Testis (tissue), 3 donors: ENCODE results near the gene CRISPLD2. TPM values are rescaled to one million over a fixed set of nuclear protein-coding genes. Genes with fewer than 3 reads are reported as not detected.

Experiments used
- DNase-seq: peaks from one replicate; pipeline ENCODE4 v3.0.0-alpha.2; 2019
- H3K27ac ChIP-seq, 2 donors: fragments of 200-600 bp; sonication (generic); one replicate each; pipeline ENCODE4 v1.5.1; 2019
- H3K27me3 ChIP-seq: fragments of 200-600 bp; sonication (generic); one replicate; pipeline ENCODE4 v1.5.1; 2019
- H3K36me3 ChIP-seq: fragments of 200-600 bp; sonication (generic); one replicate; pipeline ENCODE4 v1.5.1; 2017; ENCODE audit warnings: low read depth; ENCODE audit errors: missing control alignments
- H3K4me1 ChIP-seq: fragments of 200-600 bp; sonication (generic); one replicate; pipeline ENCODE4 v1.5.1; 2019
- H3K4me3 ChIP-seq, 2 donors: fragments of 200-600 bp; sonication (generic); one replicate each; pipeline ENCODE4 v1.5.1; 2017 to 2019
- H3K9me3 ChIP-seq: fragments of 200-600 bp; sonication (generic); one replicate; pipeline ENCODE4 v1.5.1; 2017
- POLR2A ChIP-seq: fragments of 450-650 bp; IDR thresholded peaks from one replicate; pipeline ENCODE4 v1.6.1; 2017; ENCODE audit warnings: antibody characterized with exemption, mild to moderate bottlenecking, moderate library complexity
- WGBS, 2 donors: methylation state at CpG; one replicate each; pipeline ENCODE4 v1.1.5; 2018; 5-methylcytosine and 5-hydroxymethylcytosine counted together
- intact Hi-C: fragments of 100-400 bp; cut with DNase I; formaldehyde crosslinking; loops from one replicate; pipeline ENCODE4 v1.15.1; 2023; ENCODE audit warnings: low total_unique reads
- polyA plus RNA-seq: library from polyadenylated mRNA; stranded (reverse); fragments of 350-450 nt; fragmentation: Illumina TruSeq; extraction: RNeasy Lipid Tissue Mini Kit (QIAGEN cat#74804); gene quantifications from one replicate; pipeline ENCODE4 v1.2.3, GENCODE V29; 2014; ENCODE audit warnings: low read depth, low replicate concordance; ENCODE audit not compliant: insufficient read depth
- total RNA-seq, 2 donors: library from RNA; depleted of rRNA; stranded (reverse); fragments of >200 nt; gene quantifications; one replicate each; pipeline ENCODE4 v1.2.3, GENCODE V29; 2016
- TF ChIP-seq, protein P1 (sequence below), 3 experiments: fragments of 450-650 bp in 2 of 3; fragments of 200-600 bp in 1 of 3; sonication (generic) in 1 of 3; IDR thresholded peaks; one replicate each; pipeline ENCODE4 v1.5.1; 2016 to 2019; ENCODE audit warnings: antibody characterized with exemption in 3 of 3, mild to moderate bottlenecking in 2 of 3, moderate library complexity in 1 of 3

The CRISPLD2 gene
- total and polyA plus RNA-seq, 3 donors from 2014 or later = 47.7 to 59.6 (median 48.8) TPM

- Histone ChIP-seq H3K36me3 (no peaks in the 10 kb centered on the region), H3K4me1 (peaks cover 21% of the 10 kb centered on the region), H3K9me3 (no peaks in the 10 kb centered on the region), H3K27me3 (no peaks in the 10 kb centered on the region), H3K27ac (peak overlapping the region; percentile 68 to 73), H3K4me3 (peak overlapping the region; percentile 70 to 71)
- intact Hi-C loops = no loop called here
- peak; percentile 70 for DNase-seq
- 37% methylated on average over 12 to 13 of the region's 13 CpGs for WGBS, 2 donors
- TF ChIP-seq, protein P1, sequence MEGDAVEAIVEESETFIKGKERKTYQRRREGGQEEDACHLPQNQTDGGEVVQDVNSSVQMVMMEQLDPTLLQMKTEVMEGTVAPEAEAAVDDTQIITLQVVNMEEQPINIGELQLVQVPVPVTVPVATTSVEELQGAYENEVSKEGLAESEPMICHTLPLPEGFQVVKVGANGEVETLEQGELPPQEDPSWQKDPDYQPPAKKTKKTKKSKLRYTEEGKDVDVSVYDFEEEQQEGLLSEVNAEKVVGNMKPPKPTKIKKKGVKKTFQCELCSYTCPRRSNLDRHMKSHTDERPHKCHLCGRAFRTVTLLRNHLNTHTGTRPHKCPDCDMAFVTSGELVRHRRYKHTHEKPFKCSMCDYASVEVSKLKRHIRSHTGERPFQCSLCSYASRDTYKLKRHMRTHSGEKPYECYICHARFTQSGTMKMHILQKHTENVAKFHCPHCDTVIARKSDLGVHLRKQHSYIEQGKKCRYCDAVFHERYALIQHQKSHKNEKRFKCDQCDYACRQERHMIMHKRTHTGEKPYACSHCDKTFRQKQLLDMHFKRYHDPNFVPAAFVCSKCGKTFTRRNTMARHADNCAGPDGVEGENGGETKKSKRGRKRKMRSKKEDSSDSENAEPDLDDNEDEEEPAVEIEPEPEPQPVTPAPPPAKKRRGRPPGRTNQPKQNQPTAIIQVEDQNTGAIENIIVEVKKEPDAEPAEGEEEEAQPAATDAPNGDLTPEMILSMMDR (IDR thresholded peaks at IDR 0.05) = no peak
Observed at GRCh38 chr16:84821728-84822689, 2.2 kb downstream of the CRISPLD2 start.

DNA sequence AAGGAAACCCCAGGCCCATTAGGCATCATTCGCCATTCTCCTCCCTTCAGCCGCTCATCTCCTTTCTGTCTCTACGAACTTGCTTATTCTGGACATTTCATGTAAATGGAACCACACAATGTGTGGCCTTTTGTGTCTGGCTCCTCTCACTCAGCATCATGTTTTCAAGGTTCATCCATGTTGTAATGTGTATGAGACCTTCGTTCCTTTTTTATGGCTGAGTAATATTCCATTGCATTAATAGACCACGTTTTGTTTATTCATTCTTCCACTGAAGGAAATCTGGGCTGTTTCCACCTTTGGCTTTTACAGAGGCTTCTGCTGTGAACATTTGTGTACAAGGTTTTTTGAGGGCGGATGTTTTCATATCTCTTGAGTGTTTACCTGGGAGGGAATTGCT, 3.2 kb downstream of the CRISPLD2 start:
- Histone ChIP-seq H3K4me1 (peaks cover 29% of the 10 kb centered on the region), H3K27me3 (no peaks in the 10 kb centered on the region), H3K36me3 (no peaks in the 10 kb centered on the region), H3K27ac (peak overlapping the region; percentile 68 to 73), H3K4me3 (peak overlapping the region in 1 of 2 donors; percentile 0), H3K9me3 (no peaks in the 10 kb centered on the region)
- DNase-seq = no peak
- TF ChIP-seq, protein P1 (IDR thresholded peaks at IDR 0.05) = no peak
- no peak for TF ChIP-seq POLR2A
- intact Hi-C loops = no loop called here
- 78 to 86% methylated on average over 6 of the region's 6 CpGs for WGBS, 2 donors

DNA sequence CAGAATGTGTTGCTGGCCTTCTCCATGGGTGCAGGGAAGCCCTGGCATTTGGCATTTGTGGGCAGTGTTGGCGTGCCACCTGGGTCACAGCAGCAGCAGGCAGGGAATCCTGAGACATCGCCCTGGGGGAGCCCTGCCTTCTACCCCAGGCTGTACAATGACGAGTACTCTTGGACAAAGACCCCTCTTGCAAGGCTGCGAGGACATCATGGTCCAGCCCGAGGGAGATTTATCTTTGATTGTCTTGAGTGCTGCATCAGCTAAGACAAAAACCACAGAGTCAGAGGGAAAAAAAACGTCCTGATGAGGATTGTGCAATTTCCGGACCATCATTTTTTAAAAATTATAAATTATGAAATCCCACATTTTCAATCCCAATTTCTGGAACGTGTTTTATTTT, 3.7 kb downstream of the CRISPLD2 start:
- TF ChIP-seq, protein P1 (IDR thresholded peaks at IDR 0.05) = no peak
- Histone ChIP-seq H3K27me3 (no peaks in the 10 kb centered on the region), H3K4me1 (peaks cover 34% of the 10 kb centered on the region), H3K36me3 (no peaks in the 10 kb centered on the region), H3K9me3 (no peaks in the 10 kb centered on the region), H3K4me3 (no peak overlapping the region), H3K27ac (peak overlapping the region in 1 of 2 donors; percentile 68)
- intact Hi-C loops = no loop called here
- WGBS, 2 donors = 27 to 58% methylated on average over 6 to 8 of the region's 8 CpGs
- DNase-seq = no peak

GRCh38 chr16:84823926-84824325, 4.1 kb downstream of the CRISPLD2 start:
- 58 to 70% methylated on average over 4 to 5 of the region's 5 CpGs for WGBS, 2 donors
- H3K27me3 ChIP-seq = no peaks in the 10 kb centered on the region
- H3K4me3 ChIP-seq = no peak overlapping the region
- TF ChIP-seq, protein P1 (IDR thresholded peaks at IDR 0.05) = no peak
- no peak for TF ChIP-seq POLR2A
- no peaks in the 10 kb centered on the region for H3K36me3 ChIP-seq
- H3K4me1 ChIP-seq = peaks cover 38% of the 10 kb centered on the region
- peak overlapping the region in 1 of 2 donors; percentile 68 for H3K27ac ChIP-seq
- intact Hi-C loops = no loop called here
- H3K9me3 ChIP-seq = no peaks in the 10 kb centered on the region
- DNase-seq = no peak
